IMR-90 (cell line): ENCODE data around the gene SUN1. TPM values are rescaled to one million over a fixed set of nuclear protein-coding genes. Genes with fewer than 3 reads are reported as not detected.

Experiments used
- ATAC-seq: fragments of 200-7000 bp; cut with Tn5 transposase; 2 replicates; pipeline ENCODE4 v1.9.1; 2020; ENCODE audit warnings: low read depth, mild to moderate bottlenecking, moderate library complexity
- BruUV-seq: library from RNA; stranded (reverse); fragments of 400-500 nt; replicated peaks from 2 replicates; lab custom pipeline; 2021; lab: Mats Ljungman, UMichigan
- CTCF ChIA-PET: fragments of 300-600 bp; formaldehyde crosslinking; extraction: SDS; loops from one replicate; lab custom pipeline; 2021; ENCODE audit warnings: antibody characterized with exemption; lab: Yijun Ruan, JAX
- POLR2A ChIA-PET: fragments of 300-600 bp; sonication (Branson Sonifier 250); formaldehyde crosslinking; loops from one replicate; lab custom pipeline; 2022; ENCODE audit warnings: antibody characterized with exemption; ENCODE audit not compliant: unreplicated experiment; lab: Charles Lee
- DNase-seq: peaks from one replicate; pipeline ENCODE4 v3.0.0; 2013
- H2AFZ ChIP-seq: replicated peaks from 2 replicates; pipeline ENCODE3; 2013; ENCODE audit warnings: low read length, mild to moderate bottlenecking; ENCODE audit not compliant: poor library complexity
- H2AK5ac ChIP-seq: 2 replicates; pipeline ENCODE4 v1.6.1; 2013; ENCODE audit warnings: low read depth, low read length, inconsistent platforms
- H2AK9ac ChIP-seq: replicated peaks from 2 replicates; pipeline ENCODE3; 2013; ENCODE audit warnings: mild to moderate bottlenecking, low read depth, low read length, moderate library complexity; ENCODE audit not compliant: poor library complexity
- H2BK120ac ChIP-seq: 2 replicates; pipeline ENCODE4 v1.6.1; 2013; ENCODE audit warnings: low read depth, low read length, inconsistent platforms
- H2BK15ac ChIP-seq: 3 replicates; pipeline ENCODE4 v1.6.1; 2013; ENCODE audit warnings: low read depth, low read length, inconsistent platforms
- H2BK20ac ChIP-seq: 2 replicates; pipeline ENCODE4 v1.6.1; 2013; ENCODE audit warnings: low read depth, mild to moderate bottlenecking, inconsistent platforms, low read length, moderate library complexity
- H2BK5ac ChIP-seq: 2 replicates; pipeline ENCODE4 v1.6.1; 2013; ENCODE audit warnings: mild to moderate bottlenecking, low read depth, low read length, inconsistent platforms; ENCODE audit not compliant: poor library complexity, severe bottlenecking
- H3K14ac ChIP-seq: replicated peaks from 2 replicates; pipeline ENCODE4 v1.6.1; 2013; ENCODE audit warnings: low read depth, low read length, inconsistent platforms
- H3K18ac ChIP-seq: 2 replicates; pipeline ENCODE4 v1.6.1; 2013; ENCODE audit warnings: low read depth, low read length, control low read depth
- H3K23ac ChIP-seq: 2 replicates; pipeline ENCODE4 v1.6.1; 2013; ENCODE audit warnings: low read depth, low read length, inconsistent platforms
- H3K27ac ChIP-seq: 2 replicates; pipeline ENCODE4 v1.5.1; 2013; ENCODE audit warnings: mild to moderate bottlenecking, control low read depth, low read length; ENCODE audit not compliant: insufficient read depth
- H3K27me3 ChIP-seq: 2 replicates; pipeline ENCODE4 v1.6.1; 2013; ENCODE audit warnings: low read length; ENCODE audit not compliant: control insufficient read depth, insufficient read depth
- H3K36me3 ChIP-seq: 2 replicates; pipeline ENCODE4 v1.6.1; 2013; ENCODE audit warnings: low read length, mixed read lengths; ENCODE audit not compliant: control insufficient read depth, insufficient read depth
- H3K4ac ChIP-seq: 2 replicates; pipeline ENCODE4 v1.6.1; 2013; ENCODE audit warnings: low read depth, low read length, inconsistent platforms
- H3K4me1 ChIP-seq: 2 replicates; pipeline ENCODE4 v1.6.1; 2013; ENCODE audit warnings: low read length, mixed read lengths; ENCODE audit not compliant: control insufficient read depth, insufficient read depth
- H3K4me2 ChIP-seq: 2 replicates; pipeline ENCODE4 v1.6.1; 2013; ENCODE audit warnings: low read depth, mild to moderate bottlenecking, control low read depth, low read length, moderate library complexity
- H3K4me3 ChIP-seq: 2 replicates; pipeline ENCODE4 v1.5.1; 2013; ENCODE audit warnings: low read depth, mild to moderate bottlenecking, control low read depth, low read length, moderate library complexity; ENCODE audit not compliant: insufficient read depth
- H3K56ac ChIP-seq: 2 replicates; pipeline ENCODE4 v1.6.1; 2013; ENCODE audit warnings: low read length, inconsistent platforms; ENCODE audit not compliant: insufficient read depth; ENCODE audit errors: extremely low read depth
- H3K79me1 ChIP-seq, 2 experiments: 2 replicates each; pipeline ENCODE4 v1.6.1; 2013; ENCODE audit warnings: low read length in 2 of 2, inconsistent platforms in 1 of 2, low read depth in 1 of 2
- H3K9ac ChIP-seq: 2 replicates; pipeline ENCODE4 v1.6.1; 2013; ENCODE audit warnings: low read depth, low read length, control low read depth
- H3K9me1 ChIP-seq: 2 replicates; pipeline ENCODE4 v1.6.1; 2013; ENCODE audit warnings: low read length, inconsistent platforms; ENCODE audit not compliant: insufficient read depth
- H3K9me3 ChIP-seq: 2 replicates; pipeline ENCODE4 v1.6.1; 2013; ENCODE audit warnings: low read length; ENCODE audit not compliant: control insufficient read depth, insufficient read depth
- H4K20me1 ChIP-seq: 2 replicates; pipeline ENCODE4 v1.6.1; 2013; ENCODE audit warnings: low read length, inconsistent platforms; ENCODE audit not compliant: insufficient read depth
- H4K5ac ChIP-seq: 2 replicates; pipeline ENCODE4 v1.6.1; 2013; ENCODE audit warnings: mild to moderate bottlenecking, low read depth, low read length, control low read depth
- H4K8ac ChIP-seq, 2 experiments: 2 replicates each; pipeline ENCODE4 v1.6.1; 2013; ENCODE audit warnings: low read depth in 2 of 2, low read length in 2 of 2, control low read depth in 1 of 2, inconsistent platforms in 1 of 2
- H4K91ac ChIP-seq: 2 replicates; pipeline ENCODE4 v1.6.1; 2013; ENCODE audit warnings: low read depth, low read length, inconsistent platforms; ENCODE audit not compliant: insufficient read depth
- BHLHE40 ChIP-seq: fragments of 150-350 bp; IDR thresholded peaks from 2 replicates; pipeline ENCODE4 v1.6.1; 2016; ENCODE audit warnings: mild to moderate bottlenecking, low read depth, low read length
- CEBPB ChIP-seq: IDR thresholded peaks from 2 replicates; pipeline ENCODE4 v1.6.1; 2012; ENCODE audit warnings: low read depth, low read length, improper control_type of control experiment
- CTCF ChIP-seq: conservative IDR thresholded peaks from 2 replicates; pipeline ENCODE4 v1.5.1; 2012; ENCODE audit warnings: mild to moderate bottlenecking, low read depth, low read length, improper control_type of control experiment
- FOS ChIP-seq: fragments of 150-350 bp; IDR thresholded peaks from 2 replicates; pipeline ENCODE4 v1.6.1; 2016; ENCODE audit warnings: low read depth, low read length
- MAFK ChIP-seq: IDR thresholded peaks from 2 replicates; pipeline ENCODE4 v1.6.1; 2012; ENCODE audit warnings: low read depth, low read length, improper control_type of control experiment
- MAZ ChIP-seq: IDR thresholded peaks from 2 replicates; pipeline ENCODE4 v1.6.1; 2012; ENCODE audit warnings: low read depth, mild to moderate bottlenecking, low read length, improper control_type of control experiment, moderate library complexity, borderline replicate concordance
- NFE2L2 ChIP-seq: fragments of 150-350 bp; IDR thresholded peaks from 2 replicates; pipeline ENCODE4 v1.6.1; 2016; ENCODE audit warnings: low read depth, mild to moderate bottlenecking, low read length
- POLR2A ChIP-seq: IDR thresholded peaks from 2 replicates; pipeline ENCODE4 v1.6.1; 2012; ENCODE audit warnings: mild to moderate bottlenecking, low read depth, low read length
- RAD21 ChIP-seq: IDR thresholded peaks from 2 replicates; pipeline ENCODE4 v1.6.1; 2012; ENCODE audit warnings: low read length, improper control_type of control experiment
- RCOR1 ChIP-seq: IDR thresholded peaks from 2 replicates; pipeline ENCODE4 v1.6.1; 2012; ENCODE audit warnings: mild to moderate bottlenecking, low read length, improper control_type of control experiment; ENCODE audit not compliant: insufficient replicate concordance
- RFX5 ChIP-seq: IDR thresholded peaks from 2 replicates; pipeline ENCODE4 v1.8.0; 2012; ENCODE audit warnings: low read depth, mild to moderate bottlenecking, low read length, moderate library complexity
- USF2 ChIP-seq: fragments of 150-350 bp; IDR thresholded peaks from 2 replicates; pipeline ENCODE4 v1.6.1; 2017; ENCODE audit warnings: mild to moderate bottlenecking, antibody characterized with exemption, low read length, low read depth
- WGBS, 2 experiments: methylation state at CpG; one replicate each; pipeline versions ENCODE4 v1.1.5 to v1.1.7; 2013; ENCODE audit warnings: missing lambda C conversion rate in 2 of 2; ENCODE audit not compliant: insufficient read length in 1 of 2; ENCODE audit errors: extremely low coverage in 2 of 2; 5-methylcytosine and 5-hydroxymethylcytosine counted together
- dilution Hi-C: fragments of 300-500 bp; cut with HindIII; formaldehyde crosslinking; loops from one replicate; pipeline ENCODE4 v1.14.3; 2018; ENCODE audit warnings: low sequenced_read_pairs; ENCODE audit not compliant: unreplicated experiment
- in situ Hi-C: fragments of 300-500 bp; cut with MboI; formaldehyde crosslinking; loops from 3 replicates; pipeline ENCODE4 v1.14.3; 2019; ENCODE audit warnings: low sequenced_read_pairs, inconsistent platforms, mixed read lengths
- intact Hi-C: fragments of 100-400 bp; cut with micrococcal nuclease; formaldehyde crosslinking; loops from 2 replicates; pipeline ENCODE4 v1.10.0; 2022
- polyA plus RNA-seq, 3 experiments: library from polyadenylated mRNA; depleted of rRNA; stranded (reverse); fragments of >200 nt; gene quantifications; 2 replicates each; pipeline ENCODE4 v1.2.3, GENCODE V29; 2012; ENCODE audit warnings: low replicate concordance in 1 of 3
- total RNA-seq: library from RNA; depleted of rRNA; stranded (reverse); fragments of >200 nt; gene quantifications from 2 replicates; pipeline ENCODE4 v1.2.3, GENCODE V29; 2012

The SUN1 gene
- total and polyA plus RNA-seq, 2 of the 4 experiments (the other 2 are of a cell fraction): 113 to 239 TPM

- TF ChIP-seq USF2: no peak
These were observed 52.1 kb downstream of the SUN1 start (continued) for GRCh38 chr7:884191-885003.

GRCh38 chr7:885261-885892 lies 53.1 kb downstream of the SUN1 start:
- in situ Hi-C loops: no loop called here
- intact Hi-C loops: no loop called here
- CTCF ChIA-PET: no interaction called here
- TF ChIP-seq BHLHE40 (no peak), MAFK (no peak), CTCF (no peak), FOS (no peak), RAD21 (no peak), MAZ (no peak), RCOR1 (no peak), RFX5 (no peak), NFE2L2 (no peak), USF2 (no peak), CEBPB (no peak), POLR2A (no peak)

More at GRCh38 chr7:885261-885892, 53.1 kb downstream of the SUN1 start:
- Histone ChIP-seq H2BK20ac (no peak overlapping the region), H3K14ac (no peak overlapping the region), H3K4me2 (no peak overlapping the region), H2AK9ac (no peak overlapping the region), H3K4ac (no peak overlapping the region), H3K27ac (no peak overlapping the region), H4K8ac (no peak overlapping the region), H2BK5ac (no peak overlapping the region), H3K36me3 (peaks cover 19% of the 10 kb centered on the region), H3K18ac (no peak overlapping the region), H4K20me1 (peaks cover 59% of the 10 kb centered on the region), H3K9ac (no peak overlapping the region), H3K9me3 (no peaks in the 10 kb centered on the region), H3K4me3 (no peak overlapping the region), H2BK15ac (no peak overlapping the region), H4K91ac (no peak overlapping the region), H4K5ac (no peak overlapping the region), H3K4me1 (no peaks in the 10 kb centered on the region), H3K23ac (no peak overlapping the region), H2BK120ac (no peak overlapping the region), H3K27me3 (no peaks in the 10 kb centered on the region), H3K9me1 (peaks cover 4% of the 10 kb centered on the region), H3K79me1 (peaks cover 8 to 74% of the 10 kb centered on the region in 2 experiments), H3K56ac (no peak overlapping the region), H2AFZ (no peak overlapping the region), H2AK5ac (no peak overlapping the region)
- POLR2A ChIA-PET: no interaction called here
- ATAC-seq (no peak), DNase-seq (no peak)
- WGBS, 2 experiments: 89% methylated on average over 11 of the region's 25 CpGs; no CpG with 5 or more reads in 1 of the 2 experiments
- BruUV-seq: no TSS peak
- dilution Hi-C loops: no loop called here
